ENCODE results near the gene HASPIN.

HASPIN gene

GRCh38 chr17:3768769-3769168 lies 45.1 kb downstream of the HASPIN start:
- no peak for DNase-seq

- peak; percentile 51 for DNase-seq
Measured at GRCh38 chr17:3770466-3770865, 46.8 kb downstream of the HASPIN start.

GRCh38 chr17:3771140-3771539 lies 47.4 kb downstream of the HASPIN start:
- no peak for DNase-seq

GRCh38 chr17:3772764-3773163 lies 49.1 kb downstream of the HASPIN start:
- DNase-seq, result no peak

- DNase-seq, result no peak
Measured at GRCh38 chr17:3773511-3773910, 49.8 kb downstream of the HASPIN start.

- no peak for DNase-seq
Measured at GRCh38 chr17:3773966-3774365, 50.3 kb downstream of the HASPIN start.
